CD14-positive monocyte (primary cell): ENCODE measurements around the gene ITGA6. TPM values are rescaled to one million over a fixed set of nuclear protein-coding genes. Genes with fewer than 3 reads are reported as not detected.

Experiments
- DNase-seq, 3 donors: peaks; one replicate each; pipeline ENCODE4 v3.0.0-alpha.2; 2011 to 2022
- H2AFZ ChIP-seq: 2 replicates; pipeline ENCODE4 v1.6.0; 2012; ENCODE audit warnings: mild to moderate bottlenecking, low read depth, low read length, inconsistent platforms; ENCODE audit not compliant: insufficient read depth, poor library complexity, severe bottlenecking
- H3K27ac ChIP-seq, 2 donors: 1 replicate in 1 of 2; 2 replicates in 1 of 2; pipeline ENCODE4 v1.5.1; 2012 to 2013; ENCODE audit warnings: low read length in 2 of 2, control low read depth in 1 of 2, inconsistent platforms in 1 of 2, low read depth in 1 of 2, mild to moderate bottlenecking in 1 of 2
- H3K27me3 ChIP-seq, 2 donors: one replicate each; pipeline versions ENCODE4 v1.6.0 to v1.6.1; 2011 to 2013; ENCODE audit warnings: low read length in 2 of 2; ENCODE audit not compliant: control insufficient read depth in 2 of 2, insufficient read depth in 2 of 2
- H3K36me3 ChIP-seq, 2 donors: replicated peaks in 1 of 2; 1 replicate in 1 of 2; 2 replicates in 1 of 2; pipeline versions ENCODE4 v1.5.1 to v1.6.1; 2012 to 2013; ENCODE audit warnings: low read length in 2 of 2, control low read depth in 1 of 2, inconsistent platforms in 1 of 2, mild to moderate bottlenecking in 1 of 2; ENCODE audit not compliant: insufficient read depth in 2 of 2, control insufficient read depth in 1 of 2
- H3K4me1 ChIP-seq, 2 donors: 1 replicate in 1 of 2; 2 replicates in 1 of 2; pipeline versions ENCODE4 v1.5.1 to v1.6.1; 2012 to 2013; ENCODE audit warnings: low read length in 2 of 2, control low read depth in 1 of 2, inconsistent platforms in 1 of 2, mild to moderate bottlenecking in 1 of 2, moderate library complexity in 1 of 2; ENCODE audit not compliant: insufficient read depth in 2 of 2, control insufficient read depth in 1 of 2
- H3K4me2 ChIP-seq: replicated peaks from 2 replicates; pipeline ENCODE3; 2012; ENCODE audit warnings: low read length, moderate library complexity, mild to moderate bottlenecking; ENCODE audit not compliant: poor library complexity, severe bottlenecking; ENCODE audit errors: extremely low read depth
- H3K4me3 ChIP-seq, 3 experiments: fragments of 200-600 bp in 1 of 3; sonication (generic) in 1 of 3; replicated peaks in 1 of 3; 1 replicate in 2 of 3; 2 replicates in 1 of 3; pipeline ENCODE4 v1.5.1; 2011 to 2013; ENCODE audit warnings: low read length in 3 of 3, mild to moderate bottlenecking in 3 of 3, control low read depth in 2 of 3, low read depth in 2 of 3, inconsistent platforms in 1 of 3, moderate library complexity in 1 of 3
- H3K79me2 ChIP-seq: 2 replicates; pipeline ENCODE4 v1.6.0; 2012; ENCODE audit warnings: mild to moderate bottlenecking, control low read depth, inconsistent platforms, low read length, moderate library complexity; ENCODE audit not compliant: insufficient read depth
- H3K9ac ChIP-seq: 2 replicates; pipeline ENCODE4 v1.6.0; 2017; ENCODE audit warnings: low read length, mild to moderate bottlenecking; ENCODE audit not compliant: insufficient read depth, poor library complexity, severe bottlenecking
- H3K9me3 ChIP-seq, 2 donors: replicated peaks in 1 of 2; 1 replicate in 1 of 2; 2 replicates in 1 of 2; pipeline versions ENCODE4 v1.5.1 to v1.6.1; 2012 to 2013; ENCODE audit warnings: low read length in 2 of 2, control low read depth in 1 of 2; ENCODE audit not compliant: control insufficient read depth in 1 of 2, insufficient read depth in 1 of 2
- H4K20me1 ChIP-seq: 2 replicates; pipeline ENCODE4 v1.6.0; 2012; ENCODE audit warnings: mild to moderate bottlenecking, low read length, control low read depth, moderate library complexity; ENCODE audit not compliant: insufficient read depth
- H3K27ac Mint-ChIP-seq, 7 donors: one replicate each; pipeline ENCODE4 v1.8.0; 2020; ENCODE audit warnings: mild to moderate bottlenecking in 7 of 7, mixed read lengths in 7 of 7, moderate library complexity in 6 of 7, inconsistent platforms in 2 of 7
- H3K27me3 Mint-ChIP-seq, 3 donors: one replicate each; pipeline ENCODE4 v1.8.0; 2021 to 2022; ENCODE audit warnings: low read depth in 3 of 3, mild to moderate bottlenecking in 3 of 3, mixed read lengths in 3 of 3, moderate library complexity in 3 of 3, inconsistent platforms in 1 of 3
- H3K36me3 Mint-ChIP-seq, 2 donors: one replicate each; pipeline ENCODE4 v1.8.0; 2020; ENCODE audit warnings: mixed read lengths in 2 of 2, inconsistent platforms in 1 of 2, mild to moderate bottlenecking in 1 of 2
- H3K4me1 Mint-ChIP-seq: one replicate; pipeline ENCODE4 v1.8.0; 2020; ENCODE audit warnings: mild to moderate bottlenecking, mixed read lengths
- H3K4me3 Mint-ChIP-seq, 2 donors: one replicate each; pipeline ENCODE4 v1.8.0; 2020; ENCODE audit warnings: mild to moderate bottlenecking in 2 of 2, mixed read lengths in 2 of 2, moderate library complexity in 1 of 2
- H3K9me3 Mint-ChIP-seq, 7 donors: one replicate each; pipeline ENCODE4 v1.8.0; 2020 to 2022; ENCODE audit warnings: mixed read lengths in 7 of 7, mild to moderate bottlenecking in 6 of 7, moderate library complexity in 6 of 7, inconsistent platforms in 2 of 7
- CTCF ChIP-seq: fragments of 200-600 bp; IDR thresholded peaks from one replicate; pipeline ENCODE4 v1.8.0; 2022; ENCODE audit warnings: antibody characterized with exemption, mild to moderate bottlenecking
- WGBS: methylation state at CpG from one replicate; pipeline ENCODE4 v1.1.5; 2013; ENCODE audit warnings: missing lambda C conversion rate; ENCODE audit not compliant: insufficient coverage; 5-methylcytosine and 5-hydroxymethylcytosine counted together
- intact Hi-C, 2 donors: fragments of 100-400 bp; cut with micrococcal nuclease; formaldehyde crosslinking; loops; one replicate each; pipeline versions ENCODE4 v1.15.0 to v1.15.1; 2023
- polyA plus RNA-seq, 3 donors: library from polyadenylated mRNA; depleted of rRNA in 1 of 3; unstranded in 2 of 3; stranded (reverse) in 1 of 3; fragments of 300-500 nt in 2 of 3; fragments of >200 nt in 1 of 3; fragmentation: Illumina TruSeq in 2 of 3; gene quantifications; 1 replicate in 2 of 3; 2 replicates in 1 of 3; pipeline ENCODE4 v1.2.3, GENCODE V29; 2012 to 2021

Gene ITGA6
- polyA plus RNA-seq, 3 donors: 0.01 to 0.36 (median 0.20) TPM

DNA sequence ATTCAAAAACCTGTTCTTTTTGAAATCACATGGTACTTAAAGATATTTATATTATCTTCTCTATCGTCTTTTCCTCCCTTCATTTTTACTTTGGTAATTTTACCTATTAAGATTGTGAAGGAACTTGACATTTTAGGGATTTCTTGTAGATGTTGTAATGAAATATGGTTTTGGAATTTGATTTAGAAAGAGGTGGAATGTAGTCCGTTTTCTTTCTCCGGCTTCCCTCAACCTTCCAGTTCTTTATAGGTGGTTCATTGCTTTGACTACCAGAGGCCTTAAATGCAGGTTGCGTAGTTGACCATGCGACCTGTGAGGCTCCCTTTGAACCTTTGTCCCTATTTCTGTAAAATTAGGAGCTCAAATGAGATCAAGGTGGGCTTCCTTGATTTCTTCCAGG is 24.5 kb downstream of the ITGA6 start:
- peaks cover 25% of the 10 kb centered on the region for H3K4me1 Mint-ChIP-seq
- peaks cover 5 to 12% (median 6%) of the 10 kb centered on the region in 3 donors for H3K27me3 Mint-ChIP-seq
- no peak overlapping the region for H3K9ac ChIP-seq
- no peaks in the 10 kb centered on the region for H3K9me3 ChIP-seq
- H3K27ac Mint-ChIP-seq: no peak overlapping the region
- H3K79me2 ChIP-seq: no peaks in the 10 kb centered on the region
- peaks cover 0 to 3% of the 10 kb centered on the region in 2 donors for H3K27me3 ChIP-seq
- DNase-seq: no peak
- no peak overlapping the region for H3K4me2 ChIP-seq
- H4K20me1 ChIP-seq: no peaks in the 10 kb centered on the region
- H3K36me3 Mint-ChIP-seq: no peaks in the 10 kb centered on the region
- TF ChIP-seq CTCF: no peak
- no peaks in the 10 kb centered on the region for H3K36me3 ChIP-seq
- H2AFZ ChIP-seq: no peak overlapping the region
- no CpG with 5 or more reads among the region's 5 CpGs for WGBS
- H3K4me3 ChIP-seq: no peak overlapping the region
- no peak overlapping the region for H3K27ac ChIP-seq
- H3K4me1 ChIP-seq: peaks cover 7 to 24% of the 10 kb centered on the region in 2 donors
- H3K4me3 Mint-ChIP-seq: no peak overlapping the region
- no peaks in the 10 kb centered on the region for H3K9me3 Mint-ChIP-seq
- intact Hi-C loops: no loop called here

DNA sequence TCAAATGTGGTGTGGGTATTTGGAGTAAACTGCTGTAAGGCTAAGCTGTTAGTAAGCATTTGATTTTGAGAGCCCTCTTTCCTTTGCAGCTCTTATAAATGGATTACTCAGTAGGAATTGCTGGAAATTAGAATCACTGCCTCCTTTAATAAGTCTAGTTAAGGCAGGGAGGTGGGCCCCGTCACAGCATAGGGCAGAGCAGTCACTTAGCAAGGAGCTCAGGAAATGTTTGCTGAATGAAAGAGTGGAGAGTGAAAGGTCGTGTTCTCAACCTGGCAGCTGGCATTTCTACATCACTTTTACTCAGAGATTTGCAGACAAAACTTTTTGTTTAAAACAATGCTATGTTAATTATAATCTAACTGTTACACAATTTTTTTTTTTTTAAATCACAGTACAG is 25.5 kb downstream of the ITGA6 start:
- no peaks in the 10 kb centered on the region for H3K79me2 ChIP-seq
- intact Hi-C loops: no loop called here
- no peak overlapping the region for H3K4me3 ChIP-seq
- H3K9ac ChIP-seq: no peak overlapping the region
- peaks cover 25% of the 10 kb centered on the region for H3K4me1 Mint-ChIP-seq
- H3K27me3 ChIP-seq: peaks cover 0 to 3% of the 10 kb centered on the region in 2 donors
- H3K36me3 Mint-ChIP-seq: no peaks in the 10 kb centered on the region
- no peak overlapping the region for H2AFZ ChIP-seq
- no peak overlapping the region for H3K27ac ChIP-seq
- H3K9me3 Mint-ChIP-seq: no peaks in the 10 kb centered on the region
- H3K27ac Mint-ChIP-seq: no peak overlapping the region
- no peaks in the 10 kb centered on the region for H4K20me1 ChIP-seq
- no peaks in the 10 kb centered on the region for H3K9me3 ChIP-seq
- H3K36me3 ChIP-seq: no peaks in the 10 kb centered on the region
- H3K4me3 Mint-ChIP-seq: no peak overlapping the region
- WGBS: no CpG with 5 or more reads among the region's 2 CpGs
- no peak overlapping the region for H3K4me2 ChIP-seq
- no peak for DNase-seq
- peaks cover 7 to 12% (median 8%) of the 10 kb centered on the region in 3 donors for H3K27me3 Mint-ChIP-seq
- no peak for TF ChIP-seq CTCF
- H3K4me1 ChIP-seq: peaks cover 7 to 24% of the 10 kb centered on the region in 2 donors
